Coronary artery (tissue), 2 donors: ENCODE measurements around the gene SSBP3.

Experiments used
- DNase-seq: peaks from one replicate; pipeline ENCODE4 v3.0.0-alpha.2; 2017; ENCODE audit warnings: low spot score
- H3K27ac ChIP-seq, 2 donors: fragments of 200-600 bp; sonication (generic); one replicate each; pipeline ENCODE4 v1.5.1; 2016 to 2019
- H3K4me3 ChIP-seq: fragments of 200-600 bp; sonication (generic); 2 replicates; pipeline ENCODE4 v1.5.1; 2016; ENCODE audit warnings: mild to moderate bottlenecking, moderate library complexity
- CTCF ChIP-seq: fragments of 200-600 bp; sonication (generic); IDR thresholded peaks from one replicate; pipeline ENCODE4 v1.5.1; 2019; ENCODE audit warnings: antibody characterized with exemption

Gene SSBP3

GRCh38 chr1:54417123-54417522, 10.9 kb upstream of the SSBP3 start:
- TF ChIP-seq CTCF: no peak
- Histone ChIP-seq H3K27ac (no peak overlapping the region), H3K4me3 (no peak overlapping the region)
- no peak for DNase-seq

- TF ChIP-seq CTCF: no peak
- no peak for DNase-seq
- Histone ChIP-seq H3K27ac (no peak overlapping the region), H3K4me3 (no peak overlapping the region)
These were observed 10.2 kb upstream of the SSBP3 start for GRCh38 chr1:54416435-54416834.

- no peak for DNase-seq
- Histone ChIP-seq H3K27ac (no peak overlapping the region), H3K4me3 (no peak overlapping the region)
- TF ChIP-seq CTCF: no peak
These were observed 9.8 kb upstream of the SSBP3 start for GRCh38 chr1:54415991-54416390.

- no peak for TF ChIP-seq CTCF
These were observed 9.3 kb upstream of the SSBP3 start for GRCh38 chr1:54415533-54415932.

GRCh38 chr1:54413732-54414131, 7.5 kb upstream of the SSBP3 start:
- no peak overlapping the region for H3K27ac ChIP-seq
- TF ChIP-seq CTCF: no peak
- DNase-seq: no peak
- no peak overlapping the region for H3K4me3 ChIP-seq

More at GRCh38 chr1:54415533-54415932, 9.3 kb upstream of the SSBP3 start:
- no peak for DNase-seq
- H3K4me3 ChIP-seq: no peak overlapping the region
- no peak overlapping the region for H3K27ac ChIP-seq

GRCh38 chr1:54413295-54413694, 7.1 kb upstream of the SSBP3 start:
- DNase-seq: peak; percentile 70
- Histone ChIP-seq H3K27ac (no peak overlapping the region), H3K4me3 (no peak overlapping the region)
- TF ChIP-seq CTCF: no peak

- Histone ChIP-seq H3K4me3 (no peak overlapping the region), H3K27ac (no peak overlapping the region)
- peak; percentile 65 for DNase-seq
- no peak for TF ChIP-seq CTCF
These were observed 4.2 kb upstream of the SSBP3 start for GRCh38 chr1:54410359-54410758.
